Epithelial cell of esophagus (primary cell): Measurements from ENCODE around the gene MGST2.

Experiments
- DNase-seq: peaks from one replicate; pipeline ENCODE4 v3.0.0; 2010; ENCODE audit warnings: low read depth
- H3K4me3 ChIP-seq: 2 replicates; pipeline ENCODE4 v1.5.1; 2011; ENCODE audit warnings: mild to moderate bottlenecking, low read length, control low read depth
- TF ChIP-seq, protein P1 (sequence below): IDR thresholded peaks from 2 replicates; pipeline ENCODE4 v1.5.1; 2011; ENCODE audit warnings: low read depth, mild to moderate bottlenecking, low read length, control low read depth, inconsistent platforms; ENCODE audit not compliant: insufficient read depth; ENCODE audit errors: missing control alignments

The MGST2 gene

GRCh38 chr4:139718358-139718757, 52.7 kb downstream of the MGST2 start:
- H3K4me3 ChIP-seq = no peak overlapping the region
- no peak for DNase-seq
- TF ChIP-seq, protein P1, sequence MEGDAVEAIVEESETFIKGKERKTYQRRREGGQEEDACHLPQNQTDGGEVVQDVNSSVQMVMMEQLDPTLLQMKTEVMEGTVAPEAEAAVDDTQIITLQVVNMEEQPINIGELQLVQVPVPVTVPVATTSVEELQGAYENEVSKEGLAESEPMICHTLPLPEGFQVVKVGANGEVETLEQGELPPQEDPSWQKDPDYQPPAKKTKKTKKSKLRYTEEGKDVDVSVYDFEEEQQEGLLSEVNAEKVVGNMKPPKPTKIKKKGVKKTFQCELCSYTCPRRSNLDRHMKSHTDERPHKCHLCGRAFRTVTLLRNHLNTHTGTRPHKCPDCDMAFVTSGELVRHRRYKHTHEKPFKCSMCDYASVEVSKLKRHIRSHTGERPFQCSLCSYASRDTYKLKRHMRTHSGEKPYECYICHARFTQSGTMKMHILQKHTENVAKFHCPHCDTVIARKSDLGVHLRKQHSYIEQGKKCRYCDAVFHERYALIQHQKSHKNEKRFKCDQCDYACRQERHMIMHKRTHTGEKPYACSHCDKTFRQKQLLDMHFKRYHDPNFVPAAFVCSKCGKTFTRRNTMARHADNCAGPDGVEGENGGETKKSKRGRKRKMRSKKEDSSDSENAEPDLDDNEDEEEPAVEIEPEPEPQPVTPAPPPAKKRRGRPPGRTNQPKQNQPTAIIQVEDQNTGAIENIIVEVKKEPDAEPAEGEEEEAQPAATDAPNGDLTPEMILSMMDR = no peak

DNA sequence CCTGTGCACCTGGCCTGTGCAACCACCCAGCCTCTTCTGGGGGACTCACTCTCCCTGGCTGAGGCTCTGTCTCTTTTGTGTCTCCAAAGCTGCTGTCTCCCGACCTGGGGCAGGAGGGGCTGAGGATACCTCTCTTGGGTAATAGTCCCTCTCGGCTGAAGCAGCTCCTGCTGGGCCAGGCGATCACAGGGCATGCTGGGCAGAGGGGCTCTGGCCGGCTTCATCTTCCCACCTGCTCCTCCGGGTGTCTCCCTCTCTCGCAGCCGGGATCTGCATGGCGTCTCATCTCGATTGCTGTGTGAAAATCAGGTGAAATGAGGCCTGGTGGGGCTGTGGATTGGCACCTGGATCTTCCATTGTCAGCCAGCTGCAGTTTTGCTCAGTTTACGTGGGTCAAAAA, 53.2 kb downstream of the MGST2 start:
- TF ChIP-seq, protein P1 = no peak
- no peak for DNase-seq
- no peak overlapping the region for H3K4me3 ChIP-seq

GRCh38 chr4:139719381-139720101, 53.9 kb downstream of the MGST2 start:
- TF ChIP-seq, protein P1 = no peak
- H3K4me3 ChIP-seq = no peak overlapping the region
- no peak for DNase-seq

GRCh38 chr4:139720806-139721205, 55.2 kb downstream of the MGST2 start:
- no peak overlapping the region for H3K4me3 ChIP-seq
- DNase-seq = no peak
- TF ChIP-seq, protein P1 = no peak

DNA sequence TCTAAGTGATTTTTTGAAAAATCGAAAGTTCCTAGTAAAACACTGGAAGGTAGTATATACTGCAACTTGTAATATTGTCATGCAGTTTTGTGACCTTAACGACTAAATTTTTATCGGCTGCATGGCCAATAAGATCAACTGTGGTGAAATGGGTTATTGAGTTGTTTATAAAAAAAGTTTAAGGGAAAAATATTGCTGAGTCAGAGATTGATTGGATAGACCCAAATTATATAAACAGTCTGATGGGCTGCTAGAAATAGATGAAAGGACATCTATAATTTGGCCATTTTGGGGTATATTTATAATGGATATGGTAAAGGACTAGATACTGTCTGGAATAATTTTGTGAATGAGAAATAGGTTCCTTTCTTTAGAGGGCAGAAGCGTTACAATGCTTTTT, 56.2 kb downstream of the MGST2 start:
- no peak for DNase-seq
- no peak overlapping the region for H3K4me3 ChIP-seq
- TF ChIP-seq, protein P1 = no peak

DNA sequence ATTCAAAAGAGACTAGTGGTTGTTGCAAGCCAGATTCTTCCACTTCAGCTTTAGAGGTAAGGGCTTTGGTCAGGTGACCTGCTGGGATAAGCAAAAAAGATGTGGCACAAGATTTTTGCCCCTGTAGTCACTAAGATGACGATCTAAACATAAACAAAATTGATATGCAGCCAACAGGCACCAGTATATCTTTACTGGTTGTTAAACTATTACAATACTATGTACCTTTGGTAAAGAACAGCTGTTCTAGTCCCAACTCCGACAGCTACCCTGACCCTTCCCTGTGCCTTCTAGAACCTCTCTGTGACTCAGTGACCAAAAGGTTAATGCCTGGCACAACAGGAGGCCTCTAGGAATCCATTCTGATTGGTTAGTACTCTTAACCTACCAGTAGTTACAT, 59.6 kb downstream of the MGST2 start:
- DNase-seq = no peak
- H3K4me3 ChIP-seq = no peak overlapping the region
- TF ChIP-seq, protein P1 = no peak

DNA sequence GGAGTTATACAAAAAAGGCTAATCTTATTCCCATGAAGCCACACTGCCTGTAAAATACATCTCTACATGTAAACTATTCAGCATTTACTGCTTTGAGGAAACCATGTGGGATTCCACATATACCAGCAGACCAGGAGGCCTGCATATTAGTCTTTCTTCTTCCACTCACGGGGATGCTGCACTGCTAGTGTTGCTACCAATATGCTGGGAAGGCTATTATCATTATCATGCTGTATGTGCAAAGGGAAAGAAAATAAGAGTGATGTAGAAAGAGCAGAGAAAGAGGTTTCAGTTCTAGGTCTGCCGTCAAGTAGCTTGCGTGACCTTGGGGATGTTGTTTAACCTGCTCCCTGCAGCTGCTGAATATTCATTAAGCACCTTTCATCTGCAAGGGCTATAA, 61.0 kb downstream of the MGST2 start:
- H3K4me3 ChIP-seq = no peak overlapping the region
- TF ChIP-seq, protein P1 = no peak
- DNase-seq = no peak
